RPMI7951 (cell line): Measurements from ENCODE around the gene WDR18. TPM values are rescaled to one million over a fixed set of nuclear protein-coding genes. Genes with fewer than 3 reads are reported as not detected.

Experiments
- DNase-seq: peaks from one replicate; pipeline ENCODE4 v3.0.0-alpha.2; 2012; ENCODE audit warnings: low read depth
- total RNA-seq: library from RNA; depleted of rRNA; stranded (reverse); fragments of >200 nt; shearing (Covaris generic); gene quantifications from 2 replicates; pipeline ENCODE4 v1.2.3, GENCODE V29; 2014; rRNA removed

The WDR18 gene, protein sequence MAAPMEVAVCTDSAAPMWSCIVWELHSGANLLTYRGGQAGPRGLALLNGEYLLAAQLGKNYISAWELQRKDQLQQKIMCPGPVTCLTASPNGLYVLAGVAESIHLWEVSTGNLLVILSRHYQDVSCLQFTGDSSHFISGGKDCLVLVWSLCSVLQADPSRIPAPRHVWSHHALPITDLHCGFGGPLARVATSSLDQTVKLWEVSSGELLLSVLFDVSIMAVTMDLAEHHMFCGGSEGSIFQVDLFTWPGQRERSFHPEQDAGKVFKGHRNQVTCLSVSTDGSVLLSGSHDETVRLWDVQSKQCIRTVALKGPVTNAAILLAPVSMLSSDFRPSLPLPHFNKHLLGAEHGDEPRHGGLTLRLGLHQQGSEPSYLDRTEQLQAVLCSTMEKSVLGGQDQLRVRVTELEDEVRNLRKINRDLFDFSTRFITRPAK
- 47.7 and 67.0 TPM in 2 replicates for total RNA-seq

DNA sequence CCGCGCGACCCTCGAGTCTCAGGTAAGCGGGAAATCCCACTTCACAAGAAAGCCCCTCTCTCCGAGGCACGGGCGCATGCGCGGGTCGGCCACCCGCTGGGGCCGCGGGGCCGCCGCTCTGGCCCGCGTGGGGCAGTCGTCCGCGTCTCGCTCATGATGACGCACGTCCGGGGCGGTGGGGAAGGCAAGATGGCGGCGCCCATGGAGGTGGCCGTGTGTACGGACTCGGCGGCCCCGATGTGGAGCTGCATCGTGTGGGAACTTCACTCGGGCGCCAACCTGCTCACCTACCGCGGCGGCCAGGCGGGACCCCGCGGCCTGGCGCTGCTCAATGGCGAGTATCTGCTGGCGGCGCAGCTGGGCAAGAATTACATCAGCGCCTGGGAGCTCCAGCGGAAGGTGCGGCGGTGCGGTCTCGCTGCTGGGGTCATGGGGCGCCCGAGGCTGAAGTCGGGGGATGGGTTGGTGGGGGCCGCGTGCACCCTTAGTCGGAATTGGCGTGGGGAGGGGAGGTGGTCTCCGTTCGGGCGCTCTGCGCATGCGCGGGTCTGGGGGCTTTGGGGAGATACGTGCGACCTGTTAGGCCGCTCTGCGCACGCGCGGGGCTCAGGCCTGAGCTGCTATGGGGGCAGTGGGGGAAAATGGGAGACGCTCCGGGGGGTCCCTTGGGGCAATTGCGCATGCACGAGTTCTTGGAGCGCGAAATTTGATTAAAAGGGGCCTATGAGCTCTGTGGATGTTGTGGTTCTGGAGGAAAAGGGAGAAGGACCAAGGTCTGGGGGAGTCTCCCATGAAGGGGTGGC is at the start of gene WDR18:
Gene WDR18, plus strand, starts transcription at position 181 of the 803 bp plus-strand sequence. Its CDS starts 9 bp downstream, at position 190.
- peak; percentile 84 for DNase-seq

DNA sequence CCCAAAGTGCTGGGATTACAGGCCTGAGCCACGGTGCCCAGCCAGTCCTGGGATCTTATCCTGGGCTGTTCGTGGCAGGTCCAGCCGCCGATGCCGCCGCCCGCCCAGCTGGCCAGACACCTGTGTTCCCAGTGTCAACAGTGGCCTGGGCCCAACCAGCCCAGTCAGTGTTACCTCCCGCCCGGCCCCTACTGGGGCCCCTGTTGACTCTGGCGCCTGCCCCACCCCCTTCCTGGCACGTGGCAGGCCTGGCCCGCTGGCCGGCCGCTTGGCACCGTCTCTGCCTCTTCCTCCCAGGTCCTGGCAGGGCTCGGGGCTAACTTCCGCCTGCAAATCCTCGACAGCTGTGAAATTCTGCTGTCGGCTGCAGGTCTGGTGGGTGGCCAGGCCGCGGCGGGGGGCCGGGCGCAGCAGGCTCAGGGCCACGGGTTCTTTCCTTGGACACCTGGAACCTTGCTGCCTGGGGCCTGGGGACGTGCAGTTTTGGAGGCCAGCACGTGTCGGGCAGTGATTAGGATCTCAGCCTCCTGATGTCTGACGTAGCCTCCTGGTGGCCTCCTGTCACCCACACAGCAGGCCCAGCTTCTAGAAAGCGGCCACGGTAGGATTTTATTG is 49.2 kb upstream of the WDR18 start:
- DNase-seq = peak; percentile 89

DNA sequence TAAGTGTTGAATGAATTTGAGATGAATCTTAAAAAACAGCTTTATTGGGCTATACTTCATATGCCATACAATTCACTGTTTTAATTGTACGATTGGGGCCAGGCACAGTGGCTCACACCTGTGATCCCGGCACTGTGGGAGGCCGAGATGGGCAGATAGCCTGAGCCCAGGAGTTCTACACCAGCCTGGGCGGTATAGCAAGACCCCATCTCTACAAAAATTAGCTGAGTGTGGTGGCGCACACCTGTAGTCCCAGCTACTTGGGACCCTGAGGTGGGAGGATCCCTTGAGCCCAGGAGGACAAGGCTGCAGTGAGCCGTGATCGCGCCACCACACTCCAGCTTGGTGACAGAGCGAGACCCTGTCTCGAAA is 48.0 kb upstream of the WDR18 start:
- DNase-seq = no peak

DNA sequence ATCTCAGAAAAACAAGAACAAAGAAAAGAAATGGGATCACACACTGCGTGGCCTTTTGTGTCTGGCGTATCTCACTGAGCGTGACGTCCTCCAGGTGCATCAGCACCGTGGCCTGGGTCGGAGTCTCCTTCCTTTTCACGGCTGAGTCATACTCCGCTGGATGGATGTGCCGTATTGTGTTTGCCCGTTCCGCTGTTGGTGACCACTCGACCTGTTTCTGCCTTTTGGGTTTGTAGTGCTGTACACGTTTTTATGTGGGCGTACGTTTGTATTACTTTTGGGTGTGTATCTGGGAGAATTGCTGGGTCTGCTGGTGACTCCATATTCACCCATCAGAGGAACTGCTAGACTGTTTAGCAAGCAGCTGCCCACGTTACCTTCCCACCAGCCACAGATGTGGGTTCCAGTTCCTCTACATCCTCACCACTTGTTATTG is 46.9 kb upstream of the WDR18 start:
- DNase-seq = no peak

DNA sequence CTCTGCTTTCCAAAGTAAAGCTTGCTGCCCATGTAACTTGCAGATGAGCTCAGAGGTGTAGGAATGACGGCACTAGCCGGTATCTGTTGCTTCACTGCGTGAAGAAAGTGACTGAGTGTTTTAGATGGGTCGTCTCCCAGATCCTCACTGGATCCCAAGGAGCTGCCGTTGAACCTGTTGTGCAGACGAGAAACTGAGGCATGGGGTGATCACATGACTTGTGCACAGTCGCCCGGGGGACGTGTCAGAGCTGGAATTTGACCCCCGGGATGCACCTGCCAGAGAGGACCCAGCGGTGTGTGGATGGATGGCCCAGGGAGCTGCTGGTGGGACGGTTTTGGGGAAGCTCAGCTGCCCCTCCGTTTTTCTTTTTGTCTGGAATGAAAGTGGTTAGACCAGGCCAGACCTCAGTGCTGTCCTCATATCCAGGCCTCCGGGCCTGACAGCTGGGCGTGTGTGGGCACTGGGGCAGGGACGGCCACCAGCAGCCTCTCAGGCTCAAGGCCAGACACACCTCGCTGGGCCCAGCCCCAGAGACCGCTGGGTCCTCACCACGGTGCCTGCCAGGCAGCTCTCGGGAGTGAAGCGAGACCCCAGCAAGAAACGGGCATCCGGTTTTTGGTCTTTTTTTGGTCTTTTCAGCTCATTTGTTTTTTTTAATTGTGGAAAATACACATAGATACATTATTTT is 45.8 kb upstream of the WDR18 start:
- no peak for DNase-seq

DNA sequence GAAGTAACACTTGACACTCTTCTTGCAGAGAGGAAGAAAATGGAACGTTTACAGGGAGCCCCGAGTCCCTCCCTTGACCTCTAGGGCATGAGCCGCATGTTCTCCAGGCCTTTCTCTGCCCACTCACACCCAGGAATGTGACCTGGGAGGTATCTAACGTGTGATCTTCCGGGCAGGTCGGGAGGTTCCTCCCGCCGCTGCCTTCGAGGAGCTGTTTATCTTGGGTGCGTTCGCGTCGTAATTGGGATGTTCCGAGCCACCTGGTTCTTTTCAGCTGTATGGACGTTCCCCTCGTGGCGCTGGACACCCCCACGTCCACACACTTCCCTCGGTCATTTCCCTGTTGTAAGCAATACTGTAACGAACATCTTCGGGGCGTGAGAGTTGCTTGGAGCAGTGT is 44.7 kb upstream of the WDR18 start:
- DNase-seq = no peak

DNA sequence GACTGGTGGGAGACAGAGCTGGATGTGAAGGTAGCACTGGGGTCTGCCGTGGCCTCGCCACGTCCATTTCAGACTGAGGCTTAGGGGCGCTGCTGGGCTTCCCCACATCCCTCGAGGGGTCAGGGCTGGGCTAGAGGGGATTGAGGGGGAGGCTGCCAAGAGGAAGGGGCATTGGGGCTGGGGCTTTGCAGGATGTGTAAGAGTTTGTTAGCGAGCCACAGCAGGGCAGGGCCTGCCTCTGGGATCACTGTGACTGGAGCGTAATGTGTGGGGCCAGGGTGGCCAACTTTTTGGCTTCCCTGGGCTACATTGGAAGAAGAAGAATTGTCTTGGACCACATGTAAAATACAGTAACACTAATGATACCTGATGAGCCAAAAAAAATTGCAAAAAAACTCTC is 44.2 kb upstream of the WDR18 start:
- no peak for DNase-seq

DNA sequence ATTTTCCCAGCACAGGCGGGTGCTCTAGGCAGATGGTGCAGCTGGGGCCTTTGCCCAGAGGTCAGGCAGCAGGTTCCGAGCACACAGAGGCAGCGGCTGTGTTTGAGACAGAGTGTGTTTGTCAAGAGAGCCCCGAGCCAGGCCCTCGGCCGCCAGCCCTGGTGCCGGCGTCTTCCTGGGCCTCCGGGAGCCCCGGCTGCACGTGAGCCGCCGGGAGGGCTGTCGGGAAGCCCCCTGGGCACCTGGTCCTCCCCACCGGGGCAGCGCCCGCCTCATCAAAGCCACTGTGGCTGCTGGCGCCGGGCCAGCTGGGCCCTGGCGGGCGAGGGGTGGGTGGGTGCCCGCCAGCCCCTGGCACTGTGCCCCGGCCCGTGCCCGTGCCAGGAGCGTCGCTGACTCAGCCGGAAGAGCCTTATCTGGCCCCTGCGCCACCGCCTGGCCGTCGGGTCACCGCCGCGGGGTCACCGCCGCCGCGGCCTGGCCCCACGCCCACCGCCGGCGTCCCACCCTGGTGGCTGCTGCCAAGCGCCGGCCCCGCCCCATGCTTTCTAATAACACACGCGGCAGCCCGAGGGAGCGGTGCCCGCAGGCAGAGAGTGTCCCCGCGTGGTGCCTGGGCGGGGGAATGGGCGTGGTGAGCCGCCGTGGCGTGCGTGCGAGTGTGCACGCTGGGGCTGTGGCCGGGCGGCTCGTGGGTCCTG is 43.4 kb upstream of the WDR18 start:
- peak; percentile 96 for DNase-seq

DNA sequence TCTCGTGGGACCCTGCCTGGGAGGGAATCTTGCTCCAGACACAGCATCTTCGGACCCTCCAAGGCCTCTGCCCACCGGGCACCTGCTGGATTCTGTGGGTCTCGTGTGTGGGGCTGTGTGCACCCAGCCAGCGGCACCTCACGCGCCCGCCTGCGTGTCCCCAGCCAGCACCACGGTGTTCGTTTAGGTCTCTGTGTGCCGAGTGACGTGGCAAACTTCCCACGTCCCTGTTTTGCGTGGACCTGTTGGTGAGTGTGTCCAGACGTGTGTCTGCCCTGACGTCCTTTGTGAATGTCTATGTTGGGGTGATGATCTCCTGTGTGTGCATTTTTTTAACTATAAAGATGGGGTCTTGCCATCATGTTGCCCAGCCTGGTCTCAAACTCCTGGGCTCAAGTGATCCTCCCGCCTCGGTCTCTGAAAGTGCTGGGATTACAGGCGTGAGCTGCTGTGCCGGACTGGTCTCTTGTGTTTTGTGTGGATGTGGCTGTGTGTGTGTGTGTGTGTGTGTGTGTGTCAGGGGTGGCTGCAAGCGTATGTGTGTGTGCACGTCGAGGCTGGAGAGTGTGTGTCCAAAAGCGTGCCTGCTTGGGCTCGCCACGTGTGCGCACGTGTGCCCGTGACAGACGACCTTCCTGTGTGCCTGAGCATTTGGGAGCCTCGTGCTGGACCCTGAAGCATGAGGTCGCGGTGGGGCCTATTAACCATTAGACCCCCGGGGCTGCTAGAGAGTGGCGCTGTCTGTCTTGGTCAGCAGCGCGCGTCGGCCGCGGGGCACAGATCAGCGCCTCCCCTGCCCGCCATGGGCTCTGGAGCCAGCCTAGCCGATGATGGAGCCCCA is 42.6 kb upstream of the WDR18 start:
- DNase-seq = no peak

DNA sequence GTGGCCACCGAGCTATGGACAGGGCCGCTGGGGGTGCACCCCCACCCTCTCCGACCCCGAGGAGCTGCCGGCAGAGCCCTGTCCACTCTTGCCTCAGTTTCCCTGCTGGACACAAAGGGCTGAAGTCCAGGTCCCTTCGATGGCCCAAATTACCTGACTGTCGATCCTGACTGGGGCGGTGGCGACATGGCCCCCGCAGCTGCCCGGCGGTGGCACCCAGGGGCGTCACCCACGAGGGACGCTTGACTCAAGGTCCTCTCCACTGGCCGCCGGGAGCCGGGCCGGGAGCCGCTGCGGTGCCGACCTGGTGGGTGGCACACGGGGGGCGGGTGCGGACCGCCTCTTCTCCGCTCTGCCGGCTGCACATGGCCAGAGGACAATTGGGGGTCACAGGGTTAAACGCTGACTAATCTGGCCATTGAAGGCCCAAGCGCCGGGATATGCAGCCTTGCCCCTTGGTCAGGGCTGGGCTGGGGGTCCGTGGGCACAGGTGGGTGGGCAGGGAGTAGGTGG is 42.0 kb upstream of the WDR18 start:
- no peak for DNase-seq

DNA sequence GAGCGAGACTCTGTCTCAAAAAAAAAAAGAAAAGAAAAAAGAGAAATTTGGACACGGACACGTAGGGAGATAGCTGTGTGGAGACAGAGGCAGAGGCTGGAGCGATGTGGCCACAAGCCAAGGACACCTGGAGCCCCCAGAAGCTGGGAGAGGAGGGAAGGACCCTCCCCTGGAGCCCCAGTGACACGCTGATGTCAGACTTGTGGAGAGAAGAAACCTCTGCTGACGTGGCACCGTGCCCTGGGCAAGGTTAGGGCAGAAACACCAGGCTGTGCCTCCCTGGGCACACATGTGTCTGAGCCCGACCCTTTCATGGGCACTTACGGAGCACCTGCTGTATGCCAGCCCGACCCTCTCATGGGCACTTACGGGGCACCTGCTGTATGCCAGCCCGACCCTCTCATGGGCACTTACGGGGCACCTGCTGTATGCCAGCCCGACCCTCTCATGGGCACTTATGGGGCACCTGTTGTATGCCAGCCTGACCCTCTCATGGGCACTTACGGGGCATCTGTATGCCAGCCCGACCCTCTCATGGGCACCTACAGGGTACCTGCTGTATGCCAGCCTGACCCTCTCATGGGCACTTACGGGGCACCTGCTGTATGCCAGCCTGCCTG is 40.5 kb upstream of the WDR18 start:
- DNase-seq = no peak

DNA sequence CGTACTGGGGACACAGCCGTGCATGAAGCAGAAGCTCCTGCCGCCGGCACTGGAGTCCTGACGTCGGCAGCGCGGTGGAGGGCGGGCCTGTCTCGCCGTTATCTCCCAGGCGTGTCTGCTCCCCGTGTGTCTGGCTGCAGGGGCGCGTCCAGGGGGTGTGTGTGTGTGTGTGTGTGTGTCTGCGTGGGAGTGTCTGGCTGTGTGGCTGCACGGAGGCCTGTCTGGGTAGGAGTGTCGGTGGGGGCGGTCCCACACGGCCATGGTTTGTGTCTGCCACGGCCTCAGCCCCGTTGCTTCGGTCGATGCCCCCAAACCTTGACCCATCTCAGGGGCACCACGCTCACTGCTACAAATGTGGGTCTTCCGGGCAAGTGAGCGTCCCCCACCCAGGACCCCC is 40.0 kb upstream of the WDR18 start:
- no peak for DNase-seq

DNA sequence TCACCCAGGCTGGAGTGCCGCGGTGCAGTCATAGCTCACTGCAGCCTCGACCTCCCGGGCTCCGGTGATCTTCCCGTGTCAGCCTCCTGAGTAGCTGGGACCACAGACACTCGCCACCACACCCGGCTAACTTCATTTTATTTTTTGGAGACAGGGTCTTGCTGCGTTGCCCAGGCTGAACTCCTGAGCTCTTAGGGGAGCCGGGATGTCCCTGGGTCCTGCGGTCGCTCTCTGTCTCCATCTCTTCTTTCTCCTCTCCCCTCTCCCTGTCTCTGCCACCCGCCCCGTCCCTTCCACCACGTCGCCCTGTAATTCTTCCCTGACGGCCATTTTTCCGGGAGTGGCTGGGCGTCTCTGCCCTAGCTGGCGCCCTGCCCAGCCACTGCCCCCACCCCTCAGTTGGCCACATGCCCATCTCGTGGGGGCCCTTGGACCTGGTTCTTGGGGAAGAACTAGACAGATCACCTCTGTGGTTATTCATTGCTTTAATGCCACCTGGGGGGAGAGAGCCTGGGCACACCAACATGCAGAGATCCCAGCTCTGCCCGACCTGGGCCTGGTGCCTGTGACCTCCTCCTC is 39.4 kb upstream of the WDR18 start:
- no peak for DNase-seq

DNA sequence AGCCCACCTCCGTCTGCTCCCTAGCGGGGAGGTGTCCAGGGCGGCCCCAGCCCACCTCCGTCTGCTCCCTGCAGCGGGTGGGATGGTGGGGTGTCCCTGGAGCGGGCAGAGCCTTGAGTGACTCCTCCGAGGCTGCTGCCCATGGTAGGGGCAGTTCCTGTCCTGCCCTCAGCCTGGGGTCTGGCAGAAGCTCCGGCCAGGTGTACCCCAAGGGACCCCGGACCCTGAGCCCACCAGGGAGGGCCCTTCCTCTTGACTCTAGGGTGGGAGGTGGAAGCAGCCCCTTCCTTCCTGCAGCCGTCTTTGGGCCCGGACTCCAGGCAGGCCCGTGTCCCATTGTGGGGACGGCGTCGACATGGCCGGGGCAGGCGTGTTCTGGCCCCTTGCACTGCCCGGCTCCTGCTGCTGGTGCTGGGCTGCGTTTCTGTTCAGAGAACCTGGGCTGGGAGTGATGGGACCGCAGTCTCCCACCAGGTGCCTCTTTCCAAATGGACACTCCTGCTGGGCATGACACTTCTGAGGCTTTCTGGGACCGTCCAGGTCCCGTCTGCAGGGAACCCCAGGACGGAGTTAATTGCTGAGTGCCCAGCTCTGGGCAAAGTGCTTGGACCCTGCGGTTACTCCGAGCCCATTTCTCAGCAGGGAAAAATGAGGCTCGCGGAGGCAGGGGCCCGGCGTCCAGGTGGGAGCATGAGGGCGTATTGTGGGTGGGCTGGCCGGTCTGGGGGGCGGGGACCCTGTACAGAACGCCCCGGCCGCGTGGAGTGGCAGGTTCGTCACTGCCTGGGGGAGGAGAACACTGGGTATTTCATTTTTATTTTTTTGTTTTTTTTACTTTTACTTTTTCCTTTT is 38.5 kb upstream of the WDR18 start:
- no peak for DNase-seq

DNA sequence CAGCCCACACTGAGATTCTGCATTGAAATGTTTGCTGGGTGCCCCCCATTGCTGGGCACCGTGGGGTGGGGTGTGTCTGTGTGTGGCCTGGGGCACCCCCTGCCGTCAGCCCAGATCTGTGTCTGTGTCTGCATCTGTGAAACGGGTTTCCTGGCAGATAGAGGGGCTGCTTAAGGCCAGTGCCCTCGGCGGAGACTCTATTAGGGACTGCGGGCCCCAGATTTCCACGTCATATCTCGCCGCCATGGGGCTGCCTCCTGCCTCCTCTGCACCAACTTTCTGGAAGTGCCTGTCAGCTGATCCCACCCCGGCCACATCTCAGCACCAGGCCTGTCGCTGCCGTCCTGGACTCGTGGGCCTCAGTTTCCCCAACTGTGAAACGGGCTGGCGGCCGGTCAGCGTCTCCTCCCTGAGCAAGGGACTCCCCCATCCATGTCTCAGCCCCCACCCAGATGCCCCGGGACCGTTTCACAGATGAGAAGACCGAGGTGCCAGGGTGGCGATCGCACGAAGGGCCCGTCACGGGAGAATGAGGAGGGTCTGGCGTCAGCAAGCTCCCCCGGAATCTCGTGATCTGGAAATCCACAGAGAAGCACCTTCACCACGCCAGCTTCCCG is 36.9 kb upstream of the WDR18 start:
- DNase-seq = no peak

DNA sequence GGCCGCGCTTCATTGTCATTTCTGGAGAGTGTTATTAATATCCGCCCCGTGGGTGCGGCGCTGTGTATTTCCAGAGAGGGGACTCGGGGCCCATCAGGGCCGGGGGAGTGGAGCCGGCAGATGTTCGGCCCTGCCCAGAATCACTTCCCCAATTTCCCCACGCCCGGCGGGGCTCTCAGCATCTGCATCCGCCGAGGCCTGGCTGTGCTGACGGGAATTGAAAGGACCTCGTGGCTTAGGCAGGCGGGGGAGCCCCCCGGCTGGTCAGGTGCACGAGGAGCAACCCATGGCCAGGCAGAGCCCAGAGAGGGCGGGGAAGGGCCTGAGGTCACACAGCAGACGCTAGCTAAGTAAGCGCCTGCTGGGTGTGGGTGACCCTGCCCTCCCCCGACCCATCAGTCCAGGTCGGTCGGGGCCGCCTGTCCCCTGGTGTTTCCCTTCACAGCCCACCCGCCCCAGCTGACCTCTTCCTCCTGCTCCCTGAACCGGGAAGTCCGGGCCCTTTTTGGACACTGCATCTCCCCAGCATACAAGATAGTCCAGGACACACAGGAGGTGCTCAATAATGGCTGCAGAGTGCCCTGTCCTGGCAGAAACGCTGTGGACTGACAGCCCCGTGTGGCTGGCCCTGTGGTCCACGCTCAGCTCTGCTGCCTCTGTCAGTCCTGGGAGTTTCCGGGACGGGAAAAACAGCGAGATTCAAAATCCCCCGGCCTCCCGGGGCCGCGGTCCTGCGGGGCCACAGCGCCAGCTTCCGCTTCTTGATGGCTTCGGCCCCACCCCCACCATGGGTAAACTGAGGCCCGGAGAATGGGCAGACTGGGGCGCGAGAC is 36.2 kb upstream of the WDR18 start:
- no peak for DNase-seq
